Measurements from ENCODE around the gene PTMS.

Gene PTMS

GRCh38 chr12:6771091-6771495 is 4.9 kb downstream of the PTMS start:
- H3K4me3 ChIP-seq (ENCODE audit: low read depth, low read length), result no peak overlapping the region
- peak overlapping the region; percentile 50 for H3K27ac ChIP-seq
- peaks cover 23% of the 10 kb centered on the region for H3K4me1 ChIP-seq
- no peaks in the 10 kb centered on the region for H3K27me3 ChIP-seq (ENCODE audit: control insufficient read depth, insufficient read depth, low read length)
- no peak overlapping the region for H3K4me2 ChIP-seq (ENCODE audit: low read length)
- H2AFZ ChIP-seq, result no peak overlapping the region
- no peak overlapping the region for H3K9ac ChIP-seq
- no peaks in the 10 kb centered on the region for H3K9me3 ChIP-seq (ENCODE audit: control insufficient read depth, low read length)
- TF ChIP-seq, protein P1, sequence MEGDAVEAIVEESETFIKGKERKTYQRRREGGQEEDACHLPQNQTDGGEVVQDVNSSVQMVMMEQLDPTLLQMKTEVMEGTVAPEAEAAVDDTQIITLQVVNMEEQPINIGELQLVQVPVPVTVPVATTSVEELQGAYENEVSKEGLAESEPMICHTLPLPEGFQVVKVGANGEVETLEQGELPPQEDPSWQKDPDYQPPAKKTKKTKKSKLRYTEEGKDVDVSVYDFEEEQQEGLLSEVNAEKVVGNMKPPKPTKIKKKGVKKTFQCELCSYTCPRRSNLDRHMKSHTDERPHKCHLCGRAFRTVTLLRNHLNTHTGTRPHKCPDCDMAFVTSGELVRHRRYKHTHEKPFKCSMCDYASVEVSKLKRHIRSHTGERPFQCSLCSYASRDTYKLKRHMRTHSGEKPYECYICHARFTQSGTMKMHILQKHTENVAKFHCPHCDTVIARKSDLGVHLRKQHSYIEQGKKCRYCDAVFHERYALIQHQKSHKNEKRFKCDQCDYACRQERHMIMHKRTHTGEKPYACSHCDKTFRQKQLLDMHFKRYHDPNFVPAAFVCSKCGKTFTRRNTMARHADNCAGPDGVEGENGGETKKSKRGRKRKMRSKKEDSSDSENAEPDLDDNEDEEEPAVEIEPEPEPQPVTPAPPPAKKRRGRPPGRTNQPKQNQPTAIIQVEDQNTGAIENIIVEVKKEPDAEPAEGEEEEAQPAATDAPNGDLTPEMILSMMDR (IDR thresholded peaks at IDR 0.05), result no peak
- H3K79me2 ChIP-seq, result peaks cover 5% of the 10 kb centered on the region
- no peaks in the 10 kb centered on the region for H3K36me3 ChIP-seq (ENCODE audit: control insufficient read depth, insufficient read depth, low read length)

- H3K36me3 ChIP-seq (ENCODE audit: control insufficient read depth, insufficient read depth, low read length), result no peaks in the 10 kb centered on the region
- no peaks in the 10 kb centered on the region for H3K9me3 ChIP-seq (ENCODE audit: control insufficient read depth, low read length)
- H2AFZ ChIP-seq, result no peak overlapping the region
- H3K9ac ChIP-seq, result no peak overlapping the region
- H3K4me1 ChIP-seq, result peaks cover 27% of the 10 kb centered on the region
- TF ChIP-seq, protein P1 (IDR thresholded peaks at IDR 0.05), result no peak
- H3K79me2 ChIP-seq, result peaks cover 5% of the 10 kb centered on the region
- H3K27ac ChIP-seq, result peak overlapping the region; percentile 50
- H3K4me2 ChIP-seq (ENCODE audit: low read length), result no peak overlapping the region
- no peak overlapping the region for H3K4me3 ChIP-seq (ENCODE audit: low read depth, low read length)
- no peaks in the 10 kb centered on the region for H3K27me3 ChIP-seq (ENCODE audit: control insufficient read depth, insufficient read depth, low read length)
Measured at GRCh38 chr12:6771509-6772330, 5.6 kb downstream of the PTMS start.

- Histone ChIP-seq H3K9ac (no peak within 1 kb of the TSS), H3K4me3 (ENCODE audit: low read depth, low read length) (no peak within 1 kb of the TSS), H3K9me3 (ENCODE audit: control insufficient read depth, low read length) (no peaks in the 10 kb centered on the region), H3K4me2 (ENCODE audit: low read length) (no peak within 1 kb of the TSS), H3K4me1 (peaks cover 27% of the 10 kb centered on the region), H3K36me3 (ENCODE audit: control insufficient read depth, insufficient read depth, low read length) (no peaks in the 10 kb centered on the region), H3K27ac (peak within 1 kb of the TSS; percentile 50), H3K79me2 (peaks cover 4% of the 10 kb centered on the region), H2AFZ (no peak within 1 kb of the TSS), H3K27me3 (ENCODE audit: control insufficient read depth, insufficient read depth, low read length) (no peaks in the 10 kb centered on the region)
- TF ChIP-seq, protein P1 (IDR thresholded peaks at IDR 0.05), result no peak
Measured at GRCh38 chr12:6772331-6772695, 6.2 kb downstream of the PTMS start, which contains the start of gene LAG3. TSS of gene LAG3 (plus strand) at chr12:6772520. CDS start at chr12:6772853, 333 bp downstream.

GRCh38 chr12:6772726-6773589 is 6.8 kb downstream of the PTMS start:
- H3K4me3 ChIP-seq (ENCODE audit: low read depth, low read length), result no peak overlapping the region
- TF ChIP-seq, protein P1 (IDR thresholded peaks at IDR 0.05), result no peak

More at GRCh38 chr12:6772726-6773589, 6.8 kb downstream of the PTMS start:
- Histone ChIP-seq H3K27me3 (ENCODE audit: control insufficient read depth, insufficient read depth, low read length) (no peaks in the 10 kb centered on the region), H3K27ac (no peak overlapping the region), H3K4me2 (ENCODE audit: low read length) (no peak overlapping the region), H3K4me1 (peaks cover 32% of the 10 kb centered on the region), H3K9ac (no peak overlapping the region), H3K79me2 (no peaks in the 10 kb centered on the region), H3K9me3 (ENCODE audit: control insufficient read depth, low read length) (no peaks in the 10 kb centered on the region), H2AFZ (no peak overlapping the region), H3K36me3 (ENCODE audit: control insufficient read depth, insufficient read depth, low read length) (no peaks in the 10 kb centered on the region)

Measured in parathyroid adenoma (tissue), 2 donors.